Retinal pigment epithelial cell (primary cell): ENCODE results near the gene AGTRAP.

Source experiments
- DNase-seq: peaks from one replicate; pipeline ENCODE4 v3.0.0-alpha.2; 2010; ENCODE audit warnings: low read depth
- H3K4me3 ChIP-seq: 2 replicates; pipeline ENCODE4 v1.5.1; 2011; ENCODE audit warnings: mild to moderate bottlenecking, low read length, control low read depth, moderate library complexity
- TF ChIP-seq, protein P1 (sequence below): conservative IDR thresholded peaks from 2 replicates; pipeline ENCODE4 v1.5.1; 2011; ENCODE audit warnings: low read depth, low read length, control low read depth, inconsistent platforms

AGTRAP gene

GRCh38 chr1:11778844-11779623, 43.1 kb downstream of the AGTRAP start:
- TF ChIP-seq, protein P1, sequence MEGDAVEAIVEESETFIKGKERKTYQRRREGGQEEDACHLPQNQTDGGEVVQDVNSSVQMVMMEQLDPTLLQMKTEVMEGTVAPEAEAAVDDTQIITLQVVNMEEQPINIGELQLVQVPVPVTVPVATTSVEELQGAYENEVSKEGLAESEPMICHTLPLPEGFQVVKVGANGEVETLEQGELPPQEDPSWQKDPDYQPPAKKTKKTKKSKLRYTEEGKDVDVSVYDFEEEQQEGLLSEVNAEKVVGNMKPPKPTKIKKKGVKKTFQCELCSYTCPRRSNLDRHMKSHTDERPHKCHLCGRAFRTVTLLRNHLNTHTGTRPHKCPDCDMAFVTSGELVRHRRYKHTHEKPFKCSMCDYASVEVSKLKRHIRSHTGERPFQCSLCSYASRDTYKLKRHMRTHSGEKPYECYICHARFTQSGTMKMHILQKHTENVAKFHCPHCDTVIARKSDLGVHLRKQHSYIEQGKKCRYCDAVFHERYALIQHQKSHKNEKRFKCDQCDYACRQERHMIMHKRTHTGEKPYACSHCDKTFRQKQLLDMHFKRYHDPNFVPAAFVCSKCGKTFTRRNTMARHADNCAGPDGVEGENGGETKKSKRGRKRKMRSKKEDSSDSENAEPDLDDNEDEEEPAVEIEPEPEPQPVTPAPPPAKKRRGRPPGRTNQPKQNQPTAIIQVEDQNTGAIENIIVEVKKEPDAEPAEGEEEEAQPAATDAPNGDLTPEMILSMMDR: no peak
- no peak overlapping the region for H3K4me3 ChIP-seq

DNA sequence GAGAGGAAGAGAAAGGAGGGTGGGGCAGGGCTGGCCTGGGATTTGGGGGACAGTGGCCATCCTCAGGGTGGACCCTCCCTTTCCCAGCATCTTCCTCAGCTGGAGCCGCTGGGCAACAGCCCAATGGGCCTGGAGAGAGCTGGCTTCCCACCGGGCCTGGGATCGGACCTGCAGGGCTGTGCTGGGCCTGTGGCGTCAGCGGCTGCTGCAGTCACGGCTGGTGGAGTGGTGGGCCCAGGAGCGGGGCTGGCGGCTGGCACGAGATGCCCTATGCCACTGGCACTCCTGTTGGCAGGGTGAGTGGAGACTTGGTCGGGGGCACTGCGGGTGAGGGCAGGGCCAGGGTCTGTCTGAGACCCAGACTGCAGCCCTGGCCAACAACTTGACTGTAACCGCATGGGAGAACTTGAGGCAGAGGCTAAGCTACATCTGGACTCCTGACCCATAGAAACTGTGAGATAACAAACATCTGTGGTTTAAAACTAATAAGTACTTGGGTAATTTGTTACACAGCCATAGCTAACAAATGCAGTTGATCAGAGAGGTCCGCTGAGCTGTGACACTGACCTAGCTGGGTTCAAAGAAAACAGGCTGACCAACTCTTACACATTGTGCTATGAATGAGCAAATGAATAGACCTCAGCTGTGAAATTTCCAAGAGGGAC, 43.9 kb downstream of the AGTRAP start:
- TF ChIP-seq, protein P1: no peak
- H3K4me3 ChIP-seq: no peak overlapping the region
- no peak for DNase-seq

More at GRCh38 chr1:11778844-11779623, 43.1 kb downstream of the AGTRAP start:
- DNase-seq: no peak

DNA sequence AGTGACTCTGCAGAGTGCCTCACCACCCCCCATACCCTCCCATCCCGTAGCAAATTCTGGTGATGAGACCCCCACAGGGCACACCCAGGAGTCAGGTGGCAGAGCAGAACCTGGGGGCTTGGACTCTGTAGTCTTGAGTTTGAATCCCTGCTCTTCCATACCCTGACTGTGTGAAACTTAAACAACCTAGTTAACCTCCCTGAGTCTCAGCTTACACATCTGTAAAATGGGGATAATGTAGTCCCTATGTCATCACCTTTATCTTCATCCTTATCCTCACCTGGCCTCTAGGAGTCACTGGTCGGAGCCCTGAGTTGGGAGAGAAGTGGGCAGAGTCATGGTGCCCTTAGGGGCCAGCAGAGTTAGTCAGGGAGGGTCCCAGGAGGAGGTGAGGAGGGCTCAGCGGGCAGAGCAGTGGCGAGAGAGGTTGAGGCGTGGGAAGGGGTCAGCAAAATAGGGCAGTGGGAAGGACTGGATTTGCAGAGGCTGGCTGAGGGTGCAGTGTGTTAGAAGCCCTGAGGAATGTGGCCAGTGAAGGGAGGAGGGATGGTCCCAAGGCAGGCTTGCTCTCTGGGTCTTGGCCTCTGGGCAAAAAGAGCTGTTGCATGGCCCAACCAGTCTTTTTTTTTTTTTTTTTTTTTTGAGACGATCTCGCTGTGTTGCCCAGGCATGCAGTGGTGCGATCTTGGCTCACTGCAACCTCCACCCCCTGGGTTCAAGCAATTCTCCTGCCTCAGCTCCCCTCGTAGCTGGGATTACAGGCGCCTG, 44.6 kb downstream of the AGTRAP start:
- no peak for DNase-seq
- TF ChIP-seq, protein P1: no peak
- H3K4me3 ChIP-seq: no peak overlapping the region

DNA sequence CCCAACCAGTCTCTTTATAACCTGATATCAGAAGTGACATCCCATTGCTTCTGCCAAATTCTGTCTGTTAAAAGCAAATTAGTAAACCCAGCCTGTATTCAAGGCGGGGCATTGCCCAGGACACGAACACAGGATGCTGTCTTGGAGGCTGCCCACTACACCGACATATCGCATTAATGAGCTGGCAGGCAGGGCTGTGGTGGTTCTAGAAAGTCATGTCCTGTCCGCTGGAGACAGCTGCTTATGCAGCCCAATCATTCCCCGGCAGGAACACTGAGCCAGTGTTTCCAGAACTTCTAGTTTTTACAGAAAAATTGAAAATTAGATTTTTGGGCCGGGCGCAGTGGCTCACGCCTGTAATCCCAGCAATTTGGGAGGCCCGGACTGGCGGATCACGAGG, 45.4 kb downstream of the AGTRAP start:
- TF ChIP-seq, protein P1: no peak
- H3K4me3 ChIP-seq: no peak overlapping the region
- no peak for DNase-seq

DNA sequence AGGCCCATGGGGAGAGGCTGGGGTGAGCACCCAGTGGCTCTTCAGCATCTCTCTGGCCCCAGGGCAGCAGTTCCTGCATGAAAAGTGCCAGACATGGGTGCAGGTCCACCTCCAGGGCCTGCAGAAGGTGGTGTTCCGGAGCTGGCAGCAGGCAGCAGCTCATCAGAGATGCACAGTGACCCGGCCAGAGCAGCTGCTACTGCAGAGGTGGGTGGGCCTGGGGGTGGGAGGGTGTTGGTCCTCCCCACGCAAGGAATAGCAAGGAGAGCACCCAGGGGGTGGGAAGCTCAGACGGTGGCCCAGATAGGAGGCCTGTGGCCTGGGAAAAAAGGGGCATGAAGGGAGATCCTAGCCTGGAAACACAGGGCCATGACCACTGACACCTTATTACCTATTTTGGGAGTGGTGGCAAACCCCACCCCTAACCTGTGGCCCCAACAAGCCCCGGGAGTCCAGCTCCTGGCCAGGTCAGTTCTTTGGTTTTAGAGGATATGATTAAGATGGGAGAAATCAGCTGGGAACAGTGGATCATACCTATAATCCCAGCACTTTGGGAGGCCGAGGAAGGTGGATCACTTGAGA, 46.3 kb downstream of the AGTRAP start:
- no peak overlapping the region for H3K4me3 ChIP-seq
- TF ChIP-seq, protein P1: no peak
- no peak for DNase-seq

- TF ChIP-seq, protein P1: no peak
- no peak overlapping the region for H3K4me3 ChIP-seq
- DNase-seq: no peak
Observed at GRCh38 chr1:11783556-11783955, 47.6 kb downstream of the AGTRAP start.
